Left colon (tissue), 2 donors: ENCODE data around the gene FAM111B. TPM values are rescaled to one million over a fixed set of nuclear protein-coding genes. Genes with fewer than 3 reads are reported as not detected.
"Not testable (repeated sequence)": the region's sequence is repeated elsewhere in the genome, so short reads cannot be mapped to it uniquely, and the experiment has no call there.

ENCODE experiments used
- ATAC-seq: fragments of 200-7000 bp; cut with Tn5 transposase; one replicate; pipeline ENCODE4 v1.9.1; 2020; ENCODE audit warnings: mild to moderate bottlenecking, moderate library complexity
- DNase-seq, 2 donors: peaks; one replicate each; pipeline ENCODE4 v3.0.0-alpha.2; 2020
- intact Hi-C, 2 donors: fragments of 100-400 bp; cut with DNase I in 1 of 2; cut with micrococcal nuclease in 1 of 2; formaldehyde crosslinking; loops; one replicate each; pipeline versions ENCODE4 v1.11.2 to v1.14.0; 2022; cut with DNase I, micrococcal nuclease
- long read RNA-seq: library from polyadenylated mRNA; unstranded; transcript quantifications from one replicate; pipeline ENCODE4 v2.0.0, GENCODE V29; 2021
- total RNA-seq, 2 donors: library from RNA; stranded (reverse); fragmentation: NEBNext Ultra II Directional; extraction: Animal tissue kit (Norgen Biotek cat#: 25700); gene quantifications; one replicate each; pipeline ENCODE4 v1.2.1, GENCODE V29; 2021
- donor health status: DM: no; HTN: no; CAD: no.
- donor health status: DM: yes; HTN: yes; CAD: no.

The FAM111B gene
- 1 to 10 TPM; 2.3 to 5.7 TPM for total RNA-seq
- long read RNA-seq, result 0 reads

GRCh38 chr11:59106363-59107336, at the start of gene FAM111B:
Gene FAM111B (plus strand): TSS chr11:59107237. CDS start chr11:59109626, 2,389 bp downstream.
- DNase-seq, result peak; percentile 85 to 92
- ATAC-seq, result peak; percentile 95
- intact Hi-C loops, result no loop called here

GRCh38 chr11:59058120-59059033, 48.7 kb upstream of the FAM111B start:
- ATAC-seq (peak; percentile 99), DNase-seq (peak; percentile 64 to 82)
- intact Hi-C loops, result not testable (repeated sequence)

GRCh38 chr11:59060096-59060495, 46.9 kb upstream of the FAM111B start:
- intact Hi-C loops, ATAC-seq, DNase-seq: not testable (repeated sequence)

- ATAC-seq (no peak), DNase-seq (no peak)
- intact Hi-C loops, result no loop called here
Observed at GRCh38 chr11:59062602-59063529, 44.2 kb upstream of the FAM111B start.

GRCh38 chr11:59063996-59064727, 42.9 kb upstream of the FAM111B start:
- DNase-seq, ATAC-seq, intact Hi-C loops: not testable (repeated sequence)

GRCh38 chr11:59069087-59069486, 38.0 kb upstream of the FAM111B start:
- no peak for ATAC-seq
- DNase-seq, result no peak
- intact Hi-C loops, result no loop called here

GRCh38 chr11:59076876-59077571, 30.0 kb upstream of the FAM111B start:
- intact Hi-C loops, result no loop called here
- DNase-seq, result no peak
- ATAC-seq, result no peak

GRCh38 chr11:59078435-59078834, 28.6 kb upstream of the FAM111B start:
- DNase-seq (no peak), ATAC-seq (no peak)
- intact Hi-C loops, result no loop called here

- intact Hi-C loops, result no loop called here
- DNase-seq, result no peak
- ATAC-seq, result no peak
Observed at GRCh38 chr11:59079086-59079485, 28.0 kb upstream of the FAM111B start.

GRCh38 chr11:59080421-59080820, 26.6 kb upstream of the FAM111B start:
- intact Hi-C loops, result not testable (repeated sequence)

GRCh38 chr11:59081430-59082020, 25.5 kb upstream of the FAM111B start:
- DNase-seq, ATAC-seq, intact Hi-C loops: not testable (repeated sequence)

More at GRCh38 chr11:59080421-59080820, 26.6 kb upstream of the FAM111B start:
- ATAC-seq, DNase-seq: not testable (repeated sequence)

- DNase-seq, ATAC-seq, intact Hi-C loops: not testable (repeated sequence)
Observed at GRCh38 chr11:59086007-59086406, 21.0 kb upstream of the FAM111B start, which contains the start of gene GLYATL1B. Gene GLYATL1B (plus strand): TSS chr11:59086307. CDS start chr11:59086307, 0 bp downstream.

- intact Hi-C loops, result no loop called here
- no peak for DNase-seq
Observed at GRCh38 chr11:59088162-59088561, 18.9 kb upstream of the FAM111B start.

GRCh38 chr11:59093576-59093975, 13.5 kb upstream of the FAM111B start:
- intact Hi-C loops, ATAC-seq, DNase-seq: not testable (repeated sequence)

More at GRCh38 chr11:59088162-59088561, 18.9 kb upstream of the FAM111B start:
- no peak for ATAC-seq

GRCh38 chr11:59095225-59095624, 11.8 kb upstream of the FAM111B start:
- DNase-seq, intact Hi-C loops, ATAC-seq: not testable (repeated sequence)

GRCh38 chr11:59095972-59096575, 11.0 kb upstream of the FAM111B start:
- DNase-seq, ATAC-seq, intact Hi-C loops: not testable (repeated sequence)
